Spleen (tissue), 7 donors: ENCODE measurements around the gene CYP20A1.
"Not testable (repeated sequence)": the region's sequence is repeated elsewhere in the genome, so short reads cannot be mapped to it uniquely, and the experiment has no call there.

Experiments
- POLR2A ChIP-seq, 3 donors: fragments of 450-650 bp; IDR thresholded peaks; one replicate each; pipeline ENCODE4 v1.5.1; 2017; ENCODE audit warnings: antibody characterized with exemption in 3 of 3, mild to moderate bottlenecking in 1 of 3
- TF ChIP-seq, protein P1 (sequence below), 11 experiments: fragments of 200-600 bp in 7 of 11; fragments of 450-650 bp in 4 of 11; sonication (generic) in 4 of 11; IDR thresholded peaks in 8 of 11; conservative IDR thresholded peaks in 3 of 11; 1 replicate in 7 of 11; 2 replicates in 4 of 11; pipeline versions ENCODE4 v1.4.0 to v1.8.0; 2016 to 2021; ENCODE audit warnings: antibody characterized with exemption in 11 of 11, inconsistent platforms in 4 of 11, mild to moderate bottlenecking in 1 of 11
- donor health status: DM: no; HTN: no; CAD: no; lungs with moderate emphysema.
- donor health status: DM: no; HTN: no; CAD: no.
- donor health status: DM: no; HTN: no; CAD: no.

DNA sequence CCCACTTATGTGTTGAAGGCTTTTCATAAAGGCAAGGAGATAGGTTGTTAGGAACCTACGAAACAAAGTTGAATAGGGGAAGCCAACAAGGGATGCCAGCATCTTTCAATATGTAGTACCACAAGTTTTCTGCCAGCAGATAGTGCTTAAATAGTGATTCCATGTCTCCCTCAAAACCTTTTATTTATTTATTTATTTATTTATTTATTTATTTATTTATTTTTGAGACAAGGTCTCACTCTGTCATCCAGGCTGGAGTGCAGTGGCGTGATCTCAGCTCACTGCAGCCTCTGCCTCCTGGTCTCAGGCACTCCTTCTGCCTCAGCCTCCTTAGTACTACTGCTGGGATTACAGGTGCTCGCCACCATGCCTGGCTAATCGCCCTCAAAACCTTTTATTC lies 103.6 kb downstream of the CYP20A1 start:
- TF ChIP-seq, protein P1, sequence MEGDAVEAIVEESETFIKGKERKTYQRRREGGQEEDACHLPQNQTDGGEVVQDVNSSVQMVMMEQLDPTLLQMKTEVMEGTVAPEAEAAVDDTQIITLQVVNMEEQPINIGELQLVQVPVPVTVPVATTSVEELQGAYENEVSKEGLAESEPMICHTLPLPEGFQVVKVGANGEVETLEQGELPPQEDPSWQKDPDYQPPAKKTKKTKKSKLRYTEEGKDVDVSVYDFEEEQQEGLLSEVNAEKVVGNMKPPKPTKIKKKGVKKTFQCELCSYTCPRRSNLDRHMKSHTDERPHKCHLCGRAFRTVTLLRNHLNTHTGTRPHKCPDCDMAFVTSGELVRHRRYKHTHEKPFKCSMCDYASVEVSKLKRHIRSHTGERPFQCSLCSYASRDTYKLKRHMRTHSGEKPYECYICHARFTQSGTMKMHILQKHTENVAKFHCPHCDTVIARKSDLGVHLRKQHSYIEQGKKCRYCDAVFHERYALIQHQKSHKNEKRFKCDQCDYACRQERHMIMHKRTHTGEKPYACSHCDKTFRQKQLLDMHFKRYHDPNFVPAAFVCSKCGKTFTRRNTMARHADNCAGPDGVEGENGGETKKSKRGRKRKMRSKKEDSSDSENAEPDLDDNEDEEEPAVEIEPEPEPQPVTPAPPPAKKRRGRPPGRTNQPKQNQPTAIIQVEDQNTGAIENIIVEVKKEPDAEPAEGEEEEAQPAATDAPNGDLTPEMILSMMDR (IDR thresholded peaks at IDR 0.05 in 8 of 11, conservative IDR thresholded peaks at IDR 0.05 in 3 of 11), result not testable (repeated sequence)
- not testable (repeated sequence) for TF ChIP-seq POLR2A (IDR thresholded peaks at IDR 0.05)
